HG03565 (cell line): ENCODE results near the gene TPBGL.

Source experiments
- ATAC-seq: cut with Tn5 transposase; IDR thresholded peaks from one replicate; pipeline ENCODE4 v1.9.1; 2021; ENCODE audit warnings: mild to moderate bottlenecking, moderate library complexity; ENCODE audit not compliant: unreplicated experiment

TPBGL gene

DNA sequence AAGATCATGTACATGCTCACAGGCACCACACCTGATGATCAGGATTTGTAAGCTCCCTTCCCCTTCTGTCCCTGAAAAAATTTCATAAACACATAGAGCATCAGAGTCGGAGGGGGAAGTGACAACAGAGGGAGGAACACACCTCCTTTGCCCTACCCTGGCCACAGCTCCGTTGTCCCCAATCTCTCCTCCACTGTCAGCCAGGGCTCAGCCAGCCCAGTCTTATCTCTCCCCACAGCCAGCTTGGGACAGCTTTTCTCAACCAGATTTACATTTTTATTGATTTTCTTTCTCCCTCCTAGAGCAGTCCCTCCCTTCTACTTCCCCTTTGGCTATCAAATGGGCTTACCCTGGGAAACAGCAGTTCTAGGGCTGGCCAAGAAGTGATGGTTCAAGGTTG, 32.1 kb upstream of the TPBGL start:
- no peak for ATAC-seq

DNA sequence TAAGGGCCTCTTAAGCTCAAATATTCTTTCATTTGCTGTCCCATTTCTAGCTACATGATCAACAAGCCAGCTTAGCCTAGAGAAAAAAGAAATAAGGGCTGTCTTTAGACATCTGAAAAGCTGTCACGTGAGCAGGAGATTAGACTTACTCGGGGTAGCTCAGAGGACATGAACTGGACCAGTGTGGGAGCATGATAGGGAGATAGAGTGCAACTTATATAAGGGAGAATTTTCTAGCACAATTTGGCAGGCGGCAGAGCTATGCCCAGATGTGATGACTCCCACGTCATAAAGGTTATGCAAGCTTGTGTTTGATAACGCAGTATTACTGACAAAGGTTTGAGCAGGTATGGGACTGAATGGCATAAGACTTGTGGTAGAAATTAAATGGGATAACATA, 28.2 kb upstream of the TPBGL start:
- no peak for ATAC-seq

- ATAC-seq = no peak
Measured at GRCh38 chr11:75214411-75214821, 26.2 kb upstream of the TPBGL start.

DNA sequence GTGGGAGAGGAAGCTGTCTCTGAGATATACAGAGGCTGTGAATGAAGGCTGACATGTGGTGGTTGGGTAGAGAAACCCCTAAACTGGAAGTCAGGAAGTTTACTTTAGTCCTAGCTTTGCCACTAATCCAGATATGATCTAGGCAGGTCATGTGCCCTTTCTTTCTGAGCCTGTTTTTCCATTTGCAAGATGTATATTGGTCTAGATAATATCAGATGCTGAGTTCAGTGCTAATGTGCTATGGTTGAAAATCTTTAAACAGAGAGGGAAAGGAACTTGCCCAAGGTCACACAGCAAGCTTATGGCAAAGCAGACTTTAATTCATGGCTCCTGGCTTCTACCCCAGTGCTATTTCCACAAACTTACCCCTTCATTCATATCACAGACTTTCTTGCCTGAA, 25.7 kb upstream of the TPBGL start:
- no peak for ATAC-seq

DNA sequence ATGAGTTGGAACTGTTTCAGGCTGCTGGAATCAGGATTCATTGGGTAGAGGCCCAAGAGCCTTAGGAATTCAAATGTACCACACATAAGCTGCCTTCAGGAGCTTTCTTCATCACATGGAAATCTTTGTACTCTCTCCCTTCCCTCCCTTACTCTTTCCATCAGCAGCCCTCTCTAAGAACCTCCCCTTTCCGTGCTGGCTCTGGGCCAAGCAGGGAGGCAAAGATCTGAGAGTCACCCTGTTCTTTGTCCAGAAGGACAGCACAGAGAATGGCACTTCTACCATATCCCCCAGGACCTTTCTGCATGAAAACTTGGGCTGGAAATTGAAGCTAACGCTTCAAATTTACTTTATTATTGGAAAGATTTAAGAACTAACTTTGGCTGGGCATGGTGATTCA, 20.7 kb upstream of the TPBGL start:
- ATAC-seq = no peak

- ATAC-seq = no peak
Measured at GRCh38 chr11:75223954-75224643, 16.5 kb upstream of the TPBGL start.

DNA sequence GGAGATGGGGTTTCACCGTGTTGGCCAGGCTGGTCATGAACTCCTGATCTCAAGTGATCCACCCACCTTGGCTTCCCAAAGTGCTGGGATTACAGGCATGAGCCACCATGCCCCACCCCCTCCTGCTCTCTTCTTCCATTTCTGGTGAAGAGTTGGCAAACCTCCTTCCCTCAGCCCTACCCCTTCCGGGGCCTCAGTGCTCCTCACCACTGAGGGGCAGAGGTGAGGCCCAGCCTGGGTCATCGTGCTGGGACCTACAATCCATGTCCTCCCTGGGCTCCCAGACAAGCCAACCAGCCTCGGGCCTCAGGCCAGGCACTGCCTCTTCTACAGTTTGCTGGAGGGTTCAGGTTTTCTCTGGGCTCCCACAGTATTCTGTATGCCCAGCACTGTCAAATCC, 14.8 kb upstream of the TPBGL start:
- no peak for ATAC-seq

- ATAC-seq = no peak
Measured at GRCh38 chr11:75229466-75229865, 11.1 kb upstream of the TPBGL start.

GRCh38 chr11:75230621-75231020, 10.0 kb upstream of the TPBGL start:
- ATAC-seq = no peak

GRCh38 chr11:75233754-75234172, 6.8 kb upstream of the TPBGL start:
- ATAC-seq = no peak

DNA sequence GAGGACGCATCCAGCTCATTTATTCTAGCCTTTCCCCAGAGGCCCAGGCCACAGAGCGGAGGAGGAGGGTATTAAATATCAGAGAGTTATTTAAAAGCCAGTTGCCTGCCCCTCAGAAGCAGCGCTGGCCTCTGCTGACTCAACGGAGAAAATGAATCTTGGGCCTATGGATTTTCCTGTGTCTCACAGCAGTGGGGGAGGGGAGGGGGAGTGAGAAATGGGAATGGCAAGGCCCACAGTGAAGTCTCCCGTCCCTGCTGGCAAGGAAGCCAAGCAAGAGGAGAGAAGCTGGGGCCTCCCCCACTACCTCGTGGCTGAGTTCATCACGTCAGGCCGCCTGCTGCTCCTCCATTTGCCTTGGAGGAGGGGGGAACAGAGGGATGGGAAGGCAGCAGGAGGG, 4.5 kb upstream of the TPBGL start:
- ATAC-seq = no peak

- no peak for ATAC-seq
Measured at GRCh38 chr11:75237050-75237449, 3.5 kb upstream of the TPBGL start.

DNA sequence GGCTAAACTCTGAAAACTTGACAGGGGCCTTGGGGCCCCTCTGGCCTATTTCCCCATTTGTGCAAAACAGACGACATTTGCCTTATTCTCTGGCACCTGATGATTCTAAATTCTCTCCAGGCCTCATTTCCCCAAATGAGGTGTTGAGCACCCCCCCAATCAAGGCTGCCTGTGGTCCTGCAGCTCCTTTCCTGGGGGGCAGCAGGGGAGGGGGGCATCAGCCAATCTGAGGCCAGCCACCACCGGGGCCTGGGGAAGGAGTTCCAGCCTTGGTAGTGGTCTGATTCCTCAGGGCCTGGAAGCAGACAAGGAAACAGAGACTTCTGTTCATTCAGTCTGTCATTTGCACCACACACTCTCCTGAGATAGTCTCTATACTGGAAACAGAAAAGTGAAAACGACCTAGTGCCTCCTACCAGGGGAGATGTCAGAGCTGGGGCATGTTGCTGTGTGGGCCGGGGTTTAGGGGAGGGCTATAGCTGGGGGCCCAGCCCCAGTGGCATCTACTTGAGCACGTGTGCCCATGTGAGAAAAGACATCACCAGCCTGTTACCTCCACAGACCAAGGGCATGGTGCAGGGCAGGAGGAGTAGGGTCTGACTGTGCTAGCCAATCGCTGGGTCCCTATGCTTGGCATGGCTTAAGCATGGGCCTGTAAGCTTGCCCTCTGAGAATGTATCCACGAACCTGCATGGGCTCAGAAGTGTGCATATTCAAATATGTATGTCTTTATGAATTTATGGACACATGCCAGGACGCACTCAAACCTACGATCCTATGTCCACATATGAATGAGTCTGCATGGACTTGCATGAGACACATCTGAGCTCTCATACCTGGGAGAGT, 1.8 kb upstream of the TPBGL start:
- ATAC-seq = no peak

GRCh38 chr11:75239531-75240290, 863 bp upstream of the TPBGL start:
- ATAC-seq = no peak

DNA sequence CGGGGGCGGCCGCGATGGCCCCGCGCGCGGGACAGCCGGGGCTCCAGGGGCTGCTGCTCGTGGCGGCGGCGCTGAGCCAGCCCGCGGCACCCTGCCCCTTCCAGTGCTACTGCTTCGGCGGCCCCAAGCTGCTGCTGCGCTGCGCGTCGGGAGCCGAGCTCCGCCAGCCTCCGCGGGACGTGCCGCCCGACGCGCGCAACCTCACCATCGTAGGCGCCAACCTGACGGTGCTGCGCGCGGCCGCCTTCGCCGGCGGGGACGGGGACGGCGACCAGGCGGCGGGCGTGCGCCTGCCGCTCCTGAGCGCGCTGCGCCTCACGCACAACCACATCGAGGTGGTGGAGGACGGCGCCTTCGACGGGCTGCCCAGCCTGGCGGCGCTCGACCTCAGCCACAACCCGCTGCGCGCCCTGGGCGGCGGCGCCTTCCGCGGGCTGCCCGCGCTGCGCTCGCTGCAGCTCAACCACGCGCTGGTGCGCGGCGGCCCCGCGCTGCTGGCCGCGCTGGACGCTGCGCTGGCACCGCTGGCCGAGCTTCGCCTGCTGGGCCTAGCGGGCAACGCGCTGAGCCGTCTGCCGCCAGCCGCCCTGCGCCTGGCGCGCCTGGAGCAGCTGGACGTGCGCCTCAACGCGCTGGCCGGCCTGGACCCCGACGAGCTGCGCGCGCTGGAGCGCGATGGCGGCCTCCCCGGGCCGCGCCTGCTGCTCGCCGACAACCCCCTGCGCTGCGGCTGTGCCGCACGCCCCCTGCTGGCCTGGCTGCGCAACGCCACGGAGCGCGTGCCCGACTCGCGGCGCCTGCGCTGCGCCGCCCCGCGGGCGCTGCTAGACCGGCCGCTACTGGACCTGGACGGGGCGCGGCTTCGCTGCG, 697 bp downstream of the TPBGL start:
- peak; percentile 85 for ATAC-seq

DNA sequence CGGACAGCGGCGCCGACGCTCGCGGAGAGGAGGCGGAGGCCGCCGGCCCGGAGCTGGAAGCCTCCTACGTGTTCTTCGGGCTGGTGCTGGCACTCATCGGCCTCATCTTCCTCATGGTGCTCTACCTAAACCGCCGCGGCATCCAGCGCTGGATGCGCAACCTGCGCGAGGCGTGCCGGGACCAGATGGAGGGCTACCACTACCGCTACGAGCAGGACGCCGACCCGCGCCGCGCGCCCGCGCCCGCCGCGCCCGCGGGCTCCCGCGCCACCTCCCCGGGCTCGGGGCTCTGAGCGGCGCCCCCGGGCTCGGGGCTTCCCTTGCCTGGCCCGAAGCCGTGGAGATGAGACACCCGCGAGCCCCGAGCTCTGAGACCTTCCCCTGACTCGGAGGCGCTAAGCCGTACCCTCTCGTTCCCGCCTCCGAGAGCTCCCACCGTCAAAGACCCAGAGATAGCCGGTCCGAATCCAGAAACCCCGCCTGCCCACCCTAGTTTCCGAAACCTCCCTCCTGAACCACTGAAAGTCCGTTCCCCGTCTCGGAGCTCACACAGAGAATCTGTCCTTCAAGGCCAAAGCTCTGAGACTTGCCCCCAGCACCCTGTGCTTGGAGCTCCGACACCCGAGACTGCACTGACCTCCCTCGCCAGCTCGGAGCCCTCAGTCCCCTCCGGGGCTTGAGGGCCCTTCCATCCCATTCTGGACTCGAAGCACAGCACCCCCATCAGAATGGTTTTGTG, 1.5 kb downstream of the TPBGL start:
- ATAC-seq = no peak

DNA sequence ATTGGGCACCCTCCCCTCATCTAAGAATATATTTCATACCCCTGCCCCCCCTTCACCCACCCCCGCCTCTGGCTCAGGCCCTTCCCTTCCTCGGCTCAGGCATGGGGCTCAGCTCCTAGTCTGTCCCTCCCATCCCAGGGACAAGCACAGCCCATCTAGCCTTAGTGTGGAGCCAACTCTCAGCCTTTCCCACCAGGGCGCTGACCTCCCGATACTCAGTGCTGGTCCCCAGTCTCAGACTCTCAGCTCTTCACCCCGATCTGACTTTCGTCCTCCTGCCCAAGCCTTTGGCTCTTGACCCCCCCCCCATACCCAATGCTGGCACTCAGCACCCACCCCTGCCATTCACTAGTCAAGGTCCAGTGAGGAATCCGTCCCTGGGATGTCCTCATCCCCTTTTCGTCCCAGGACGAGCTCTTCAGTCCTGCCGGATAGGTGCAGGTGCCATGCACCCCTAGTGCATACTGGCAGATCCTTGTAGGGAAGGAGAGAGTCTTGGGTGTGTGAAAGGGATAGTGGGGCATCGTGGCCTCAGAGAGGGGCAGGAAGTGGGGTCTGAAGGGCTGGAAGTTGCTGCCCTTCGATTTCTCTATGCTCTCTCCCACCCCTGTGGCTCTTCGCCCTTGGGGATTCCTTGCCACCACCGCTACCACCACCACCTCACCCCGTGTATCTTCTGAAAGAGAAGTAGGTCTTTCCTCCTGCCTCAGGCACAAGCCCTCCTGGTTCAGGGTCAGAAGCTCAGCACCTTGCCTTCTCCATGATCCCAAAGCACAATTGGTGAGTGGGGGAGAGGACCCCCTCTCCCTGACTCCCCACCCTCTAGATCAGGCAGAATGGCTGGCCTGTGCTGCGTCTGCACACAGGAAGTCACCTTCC, 2.4 kb downstream of the TPBGL start:
- no peak for ATAC-seq

- ATAC-seq = no peak
Measured at GRCh38 chr11:75244052-75244814, 3.7 kb downstream of the TPBGL start.
